ENCODE data around the gene ECM2. TPM values are rescaled to one million over a fixed set of nuclear protein-coding genes. Genes with fewer than 3 reads are reported as not detected.

ECM2 gene
- total RNA-seq, 4 donors from 2014 or later, result 57.8 to 131 (median 71.2) TPM

- TF ChIP-seq CTCF (IDR thresholded peaks at IDR 0.05; ENCODE audit: low read depth), result no peak
These were observed 72.4 kb downstream of the ECM2 start for GRCh38 chr9:92463387-92463786.

- TF ChIP-seq CTCF (IDR thresholded peaks at IDR 0.05; ENCODE audit: low read depth), result no peak
These were observed 78.2 kb downstream of the ECM2 start for GRCh38 chr9:92457576-92457975.

GRCh38 chr9:92455217-92455616 is 80.6 kb downstream of the ECM2 start:
- TF ChIP-seq CTCF (IDR thresholded peaks at IDR 0.05; ENCODE audit: low read depth), result no peak

GRCh38 chr9:92446536-92446935 is 89.3 kb downstream of the ECM2 start:
- TF ChIP-seq CTCF (IDR thresholded peaks at IDR 0.05; ENCODE audit: low read depth), result no peak

Small RNAs within 50 kb of the gene (small RNA-seq; reads per million reads assigned to genes)
- gene AL157827.1 (not detected), gene MIR4670 (not detected)

Other genes starting within 250 kb of the ECM2 start
- 100 to 1,000 TPM in 1 of 4 donors, 10 to 100 TPM in 3; 55.9 to 105 (median 61.2) TPM for gene IARS1, start 242.3 kb downstream of the ECM2 start, total RNA-seq
- 10 to 100 TPM; 38.4 to 46.3 (median 44.7) TPM for gene NOL8, start 210.6 kb downstream of the ECM2 start, total RNA-seq
- 1 to 10 TPM in 3 of 4 donors, under 1 TPM in 1; 0.98 to 7.9 (median 5.4) TPM for gene CENPP, start 210.0 kb downstream of the ECM2 start, total RNA-seq
- gene OGN, start 131.4 kb downstream of the ECM2 start, total RNA-seq, result 10 to 100 TPM in 2 of 4 donors, 1 to 10 TPM in 2; 1.3 to 25.8 (median 13.3) TPM
- gene OMD, start 111.5 kb downstream of the ECM2 start, total RNA-seq, result 10 to 100 TPM in 3 of 4 donors, 1 to 10 TPM in 1; 5.1 to 35.0 (median 23.0) TPM
- gene ASPN, start 53.5 kb downstream of the ECM2 start, total RNA-seq, result 10 to 100 TPM in 2 of 4 donors, 1 to 10 TPM in 2; 6.6 to 18.4 (median 9.8) TPM
- gene IPPK, start 134.1 kb upstream of the ECM2 start, total RNA-seq, result 1 to 10 TPM; 5.4 to 8.3 (median 7.3) TPM
- gene BICD2, start 228.8 kb upstream of the ECM2 start, total RNA-seq, result 10 to 100 TPM; 22.3 to 42.3 (median 37.2) TPM